Liver (tissue), 10 donors: ENCODE data around the gene XKR3. TPM values are rescaled to one million over a fixed set of nuclear protein-coding genes. Genes with fewer than 3 reads are reported as not detected.
"Not testable (repeated sequence)": the region's sequence is repeated elsewhere in the genome, so short reads cannot be mapped to it uniquely, and the experiment has no call there.

Source experiments
- DNase-seq: peaks from one replicate; pipeline ENCODE4 v3.0.0-alpha.2; 2017; ENCODE audit warnings: low spot score
- H3K27ac ChIP-seq, 2 donors: one replicate each; pipeline ENCODE4 v1.7.0; 2013; ENCODE audit warnings: inconsistent platforms in 2 of 2, low read length in 2 of 2, control low read depth in 1 of 2, low read depth in 1 of 2, mild to moderate bottlenecking in 1 of 2
- H3K27me3 ChIP-seq, 4 donors: one replicate each; pipeline versions ENCODE4 v1.6.1 to v1.7.0; 2013; ENCODE audit warnings: low read length in 3 of 4, inconsistent platforms in 1 of 4, mild to moderate bottlenecking in 1 of 4, moderate library complexity in 1 of 4; ENCODE audit not compliant: control insufficient read depth in 4 of 4, insufficient read depth in 4 of 4
- H3K36me3 ChIP-seq, 4 donors: one replicate each; pipeline versions ENCODE4 v1.6.1 to v1.7.0; 2013; ENCODE audit warnings: low read length in 3 of 4, mild to moderate bottlenecking in 3 of 4, low read depth in 1 of 4, moderate library complexity in 1 of 4; ENCODE audit not compliant: control insufficient read depth in 4 of 4, insufficient read depth in 3 of 4
- H3K4me1 ChIP-seq, 4 donors: one replicate each; pipeline versions ENCODE4 v1.6.1 to v1.7.0; 2013; ENCODE audit warnings: low read length in 3 of 4, mild to moderate bottlenecking in 3 of 4, moderate library complexity in 1 of 4; ENCODE audit not compliant: control insufficient read depth in 4 of 4, insufficient read depth in 4 of 4
- H3K4me3 ChIP-seq, 3 donors: one replicate each; pipeline versions ENCODE4 v1.6.1 to v1.7.0; 2013; ENCODE audit warnings: low read length in 3 of 3, control low read depth in 1 of 3, low read depth in 1 of 3, mild to moderate bottlenecking in 1 of 3
- H3K9ac ChIP-seq, 2 donors: one replicate each; pipeline ENCODE4 v1.7.0; 2013; ENCODE audit warnings: low read length in 2 of 2, mild to moderate bottlenecking in 2 of 2, moderate library complexity in 2 of 2, control low read depth in 1 of 2, low read depth in 1 of 2
- H3K9me3 ChIP-seq, 4 donors: one replicate each; pipeline versions ENCODE4 v1.6.1 to v1.7.0; 2013; ENCODE audit warnings: low read length in 3 of 4; ENCODE audit not compliant: control insufficient read depth in 4 of 4
- WGBS: extraction: QIAGEN DNeasy Blood & Tissue Kit; methylation state at CpG from one replicate; pipeline ENCODE4 v1.1.7; 2013; 5-methylcytosine and 5-hydroxymethylcytosine counted together
- polyA plus RNA-seq, 2 donors: library from polyadenylated mRNA; stranded (reverse) in 1 of 2; unstranded in 1 of 2; fragments of 200-250 nt in 1 of 2; fragments of >200 nt in 1 of 2; fragmentation: Nextera tagmentation in 1 of 2; extraction: Ambion mirVana in 1 of 2; gene quantifications; one replicate each; pipeline versions ENCODE4 v1.2.1 to v1.2.3, GENCODE V29; 2013 to 2015
- small RNA-seq: library from RNA; depleted of rRNA; stranded (forward); fragments of <200 nt; gene quantifications from one replicate; pipeline ENCODE3, GENCODE V24; 2014
- total RNA-seq, 2 donors: library from RNA; depleted of rRNA; stranded (reverse); fragments of >200 nt; gene quantifications; one replicate each; pipeline ENCODE4 v1.2.3, GENCODE V29; 2014
- donor health status: healthy.
- donor health status: healthy.
- donor health status: healthy.
- donor health status: healthy.
- donor health status: healthy.

XKR3 gene
- total and polyA plus RNA-seq, 4 donors = not detected

GRCh38 chr22:16749282-16749681 is 75.9 kb downstream of the XKR3 start:
- not testable (repeated sequence) for H3K36me3 ChIP-seq, H3K9me3 ChIP-seq, H3K27me3 ChIP-seq, DNase-seq, H3K4me1 ChIP-seq, H3K27ac ChIP-seq, H3K9ac ChIP-seq, H3K4me3 ChIP-seq
- 47% methylated on average over 4 of the region's 4 CpGs for WGBS

DNA sequence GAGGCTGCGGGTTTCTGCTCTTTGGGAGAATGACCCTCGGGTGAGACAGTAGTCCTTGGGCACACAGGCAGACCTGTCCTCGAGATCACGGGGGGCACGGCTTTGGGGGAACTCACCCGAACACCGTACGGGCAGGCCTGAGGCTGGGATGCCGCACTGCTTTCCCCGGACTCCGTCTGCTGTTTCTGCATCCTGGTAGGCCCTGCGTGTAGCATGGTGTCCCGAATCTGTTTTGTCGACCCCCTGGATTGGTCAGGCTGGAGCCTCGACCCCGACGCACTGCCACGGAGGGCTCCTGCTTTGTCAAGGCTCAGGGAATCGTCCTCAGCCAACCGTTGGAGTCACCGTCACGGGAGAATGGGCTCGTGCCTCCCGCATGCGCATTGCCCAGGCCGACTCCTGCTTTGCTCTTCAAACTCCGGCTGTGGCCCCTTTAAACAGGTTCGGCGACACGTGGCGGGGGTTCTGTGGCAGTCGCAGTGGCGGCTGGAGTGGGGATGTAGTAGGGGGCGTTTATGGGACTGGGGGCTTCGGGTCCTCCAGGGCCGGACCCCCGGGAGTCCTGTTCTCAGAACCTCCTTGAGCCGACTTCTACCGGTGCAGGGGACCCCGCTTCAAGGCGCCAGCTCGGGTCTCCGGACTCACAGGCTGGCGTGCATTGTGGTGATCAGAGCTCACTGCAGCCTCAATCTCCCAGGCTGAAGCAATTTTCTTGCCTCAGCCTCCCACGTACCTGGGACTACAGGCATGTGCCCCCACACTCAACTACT is 76.9 kb downstream of the XKR3 start:
- H3K27ac ChIP-seq, H3K4me1 ChIP-seq, H3K9me3 ChIP-seq, H3K27me3 ChIP-seq, H3K4me3 ChIP-seq, H3K9ac ChIP-seq, H3K36me3 ChIP-seq, DNase-seq: not testable (repeated sequence)
- 71% methylated on average over 44 of the region's 45 CpGs for WGBS

DNA sequence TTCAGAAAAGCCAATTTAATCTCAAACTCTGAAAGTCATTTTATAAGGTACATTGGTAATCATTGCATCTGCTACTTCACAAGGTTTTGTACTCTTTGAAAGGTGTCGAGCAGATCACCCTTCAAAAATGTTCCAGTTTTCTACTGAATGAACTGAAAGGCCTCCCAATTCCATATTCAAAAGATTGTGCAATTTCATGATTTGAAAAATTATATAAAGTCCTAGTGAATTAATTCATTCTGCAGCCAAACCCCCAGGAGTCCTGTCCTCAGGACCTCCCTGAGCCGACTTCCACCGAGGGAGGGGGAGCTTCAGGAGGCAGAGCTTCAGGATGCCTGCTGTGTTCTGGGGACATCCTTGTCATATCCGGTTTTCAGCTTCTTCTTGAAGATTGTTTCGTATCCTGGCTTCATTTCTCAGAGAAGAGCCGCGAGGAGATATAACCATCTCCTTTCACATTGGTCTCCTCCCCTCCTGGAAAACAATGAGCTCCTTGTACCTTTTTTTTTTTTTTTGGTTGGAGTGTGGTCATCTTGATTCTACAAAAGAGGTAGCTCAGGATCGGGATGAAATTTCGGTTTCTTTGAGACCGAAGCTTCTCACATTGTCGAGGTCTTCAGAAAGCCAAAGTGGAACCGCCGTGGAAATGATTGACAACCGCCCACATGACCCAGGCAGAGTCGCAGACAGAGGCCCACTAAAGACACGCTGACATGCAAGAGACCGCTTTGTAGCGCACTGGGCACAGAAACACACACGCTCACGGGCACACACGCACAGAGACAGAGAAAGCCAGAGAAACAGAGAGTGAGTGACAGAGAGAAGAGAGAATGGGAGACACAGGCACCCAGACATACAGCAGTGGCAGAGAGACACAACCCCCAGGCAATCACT is 77.7 kb downstream of the XKR3 start:
- not testable (repeated sequence) for H3K9ac ChIP-seq, H3K36me3 ChIP-seq, H3K4me3 ChIP-seq, H3K27ac ChIP-seq, H3K4me1 ChIP-seq, H3K27me3 ChIP-seq, H3K9me3 ChIP-seq, DNase-seq
- 83% methylated on average over 21 of the region's 21 CpGs for WGBS

GRCh38 chr22:16734271-16734670 is 90.9 kb downstream of the XKR3 start:
- not testable (repeated sequence) for H3K9me3 ChIP-seq, H3K4me3 ChIP-seq, H3K27ac ChIP-seq, H3K36me3 ChIP-seq, H3K9ac ChIP-seq, DNase-seq, H3K27me3 ChIP-seq, H3K4me1 ChIP-seq
- WGBS = 42% methylated on average over 1 of the region's 1 CpG

Small RNA genes within 50 kb of the gene (small RNA-seq; reads per million reads assigned to genes)
- gene GPM6BP3 = not detected

Other genes with a start within 250 kb of the XKR3 start
- not detected for gene CCT8L2, start 232.6 kb downstream of the XKR3 start, total RNA-seq
- not detected for gene CCT8L2, start 232.6 kb downstream of the XKR3 start, polyA plus RNA-seq
- not detected for gene GAB4, start 182.8 kb upstream of the XKR3 start, total RNA-seq
- not detected for gene GAB4, start 182.8 kb upstream of the XKR3 start, polyA plus RNA-seq